ENCODE measurements around the gene POMC.

The POMC gene

DNA sequence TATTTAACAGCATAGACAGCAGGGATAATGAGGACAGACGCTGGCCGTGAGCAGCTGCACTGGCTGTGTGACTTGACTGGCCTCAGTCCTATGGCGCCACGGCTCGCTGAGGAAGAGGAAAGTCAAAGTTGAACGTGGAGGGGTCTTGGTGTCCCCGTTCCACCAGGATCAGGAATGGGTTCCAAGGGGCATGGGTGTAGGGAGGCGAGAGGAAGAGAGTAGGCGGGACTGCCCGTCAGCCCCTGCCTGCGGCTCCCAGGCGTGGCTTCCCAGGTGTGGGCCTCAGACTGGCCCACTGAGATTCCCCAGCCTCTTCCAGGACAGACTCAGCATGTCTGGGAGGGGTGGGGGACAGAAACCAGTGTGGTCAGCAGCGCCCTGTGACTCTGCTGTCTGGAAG, 51.4 kb downstream of the POMC start:
- Histone ChIP-seq H3K4me1 (ENCODE audit: insufficient read depth, low read length, poor library complexity, severe bottlenecking) (peaks cover 11% of the 10 kb centered on the region), H3K9me2 (replicated peaks; ENCODE audit: low read depth, low read length) (no peaks in the 10 kb centered on the region), H2AFZ (ENCODE audit: low read length) (no peak overlapping the region), H3K79me2 (ENCODE audit: insufficient read depth, low read length) (no peaks in the 10 kb centered on the region), H3K27me3 (ENCODE audit: insufficient read depth, low read length, poor library complexity, severe bottlenecking) (no peaks in the 10 kb centered on the region), H3K4me2 (ENCODE audit: low read depth, low read length, poor library complexity, severe bottlenecking) (no peak overlapping the region), H3K9me3 (ENCODE audit: insufficient read depth, low read depth, low read length) (no peaks in the 10 kb centered on the region), H3K36me3 (ENCODE audit: insufficient read depth, low read length) (no peaks in the 10 kb centered on the region), H4K20me1 (ENCODE audit: insufficient read depth, low read length, poor library complexity, severe bottlenecking) (no peaks in the 10 kb centered on the region), H3F3A (ENCODE audit: low read depth) (no peaks in the 10 kb centered on the region), H3K4me3 (ENCODE audit: low read length, poor library complexity, severe bottlenecking) (no peak overlapping the region), H3K9ac (ENCODE audit: low read depth, low read length, poor library complexity, severe bottlenecking) (no peak overlapping the region)
- TF ChIP-seq CTCF (conservative IDR thresholded peaks at IDR 0.05; ENCODE audit: low read length): no peak
- TF ChIP-seq EZH2phosphoT487 (IDR thresholded peaks at IDR 0.05; ENCODE audit: borderline replicate concordance): no peak

- no peak overlapping the region for H2AFZ ChIP-seq (ENCODE audit: low read length)
- no peaks in the 10 kb centered on the region for H3K36me3 ChIP-seq (ENCODE audit: insufficient read depth, low read length)
- H3K9me2 ChIP-seq (replicated peaks; ENCODE audit: low read depth, low read length): no peaks in the 10 kb centered on the region
- H3K79me2 ChIP-seq (ENCODE audit: insufficient read depth, low read length): no peaks in the 10 kb centered on the region
- H3K4me2 ChIP-seq (ENCODE audit: low read depth, low read length, poor library complexity, severe bottlenecking): no peak overlapping the region
- peaks cover 21% of the 10 kb centered on the region for H3K4me1 ChIP-seq (ENCODE audit: insufficient read depth, low read length, poor library complexity, severe bottlenecking)
- no peak overlapping the region for H3K4me3 ChIP-seq (ENCODE audit: low read length, poor library complexity, severe bottlenecking)
- no peaks in the 10 kb centered on the region for H3K9me3 ChIP-seq (ENCODE audit: insufficient read depth, low read depth, low read length)
- H3K9ac ChIP-seq (ENCODE audit: low read depth, low read length, poor library complexity, severe bottlenecking): no peak overlapping the region
- H3K27me3 ChIP-seq (ENCODE audit: insufficient read depth, low read length, poor library complexity, severe bottlenecking): no peaks in the 10 kb centered on the region
- H4K20me1 ChIP-seq (ENCODE audit: insufficient read depth, low read length, poor library complexity, severe bottlenecking): no peaks in the 10 kb centered on the region
- TF ChIP-seq CTCF (conservative IDR thresholded peaks at IDR 0.05; ENCODE audit: low read length) (no peak), EZH2phosphoT487 (IDR thresholded peaks at IDR 0.05; ENCODE audit: borderline replicate concordance) (no peak)
- no peaks in the 10 kb centered on the region for H3F3A ChIP-seq (ENCODE audit: low read depth)
These were observed 52.5 kb downstream of the POMC start for GRCh38 chr2:25115902-25116301.

GRCh38 chr2:25115249-25115883, 53.0 kb downstream of the POMC start:
- no peaks in the 10 kb centered on the region for H3F3A ChIP-seq (ENCODE audit: low read depth)
- no peak overlapping the region for H3K4me3 ChIP-seq (ENCODE audit: low read length, poor library complexity, severe bottlenecking)
- H2AFZ ChIP-seq (ENCODE audit: low read length): no peak overlapping the region
- peaks cover 26% of the 10 kb centered on the region for H3K4me1 ChIP-seq (ENCODE audit: insufficient read depth, low read length, poor library complexity, severe bottlenecking)
- no peak for TF ChIP-seq CTCF (conservative IDR thresholded peaks at IDR 0.05; ENCODE audit: low read length)
- no peak for TF ChIP-seq EZH2phosphoT487 (IDR thresholded peaks at IDR 0.05; ENCODE audit: borderline replicate concordance)
- no peaks in the 10 kb centered on the region for H3K79me2 ChIP-seq (ENCODE audit: insufficient read depth, low read length)
- no peak overlapping the region for H3K9ac ChIP-seq (ENCODE audit: low read depth, low read length, poor library complexity, severe bottlenecking)
- no peak overlapping the region for H3K4me2 ChIP-seq (ENCODE audit: low read depth, low read length, poor library complexity, severe bottlenecking)
- no peaks in the 10 kb centered on the region for H3K9me2 ChIP-seq (replicated peaks; ENCODE audit: low read depth, low read length)
- H3K27me3 ChIP-seq (ENCODE audit: insufficient read depth, low read length, poor library complexity, severe bottlenecking): no peaks in the 10 kb centered on the region
- H3K36me3 ChIP-seq (ENCODE audit: insufficient read depth, low read length): no peaks in the 10 kb centered on the region
- H3K9me3 ChIP-seq (ENCODE audit: insufficient read depth, low read depth, low read length): no peaks in the 10 kb centered on the region
- no peaks in the 10 kb centered on the region for H4K20me1 ChIP-seq (ENCODE audit: insufficient read depth, low read length, poor library complexity, severe bottlenecking)

Measured in Loucy (cell line).